GM19043 (cell line): ENCODE data around the gene KMT2C.
A peak's percentile ranks its signal among the peaks of the same experiment; 100 is the strongest.
"Not testable (repeated sequence)": the region's sequence is repeated elsewhere in the genome, so short reads cannot be mapped to it uniquely, and the experiment has no call there.

Experiments
- ATAC-seq: cut with Tn5 transposase; IDR thresholded peaks from one replicate; pipeline ENCODE4 v1.9.1; 2021; ENCODE audit warnings: low read depth; ENCODE audit not compliant: unreplicated experiment

KMT2C gene

DNA sequence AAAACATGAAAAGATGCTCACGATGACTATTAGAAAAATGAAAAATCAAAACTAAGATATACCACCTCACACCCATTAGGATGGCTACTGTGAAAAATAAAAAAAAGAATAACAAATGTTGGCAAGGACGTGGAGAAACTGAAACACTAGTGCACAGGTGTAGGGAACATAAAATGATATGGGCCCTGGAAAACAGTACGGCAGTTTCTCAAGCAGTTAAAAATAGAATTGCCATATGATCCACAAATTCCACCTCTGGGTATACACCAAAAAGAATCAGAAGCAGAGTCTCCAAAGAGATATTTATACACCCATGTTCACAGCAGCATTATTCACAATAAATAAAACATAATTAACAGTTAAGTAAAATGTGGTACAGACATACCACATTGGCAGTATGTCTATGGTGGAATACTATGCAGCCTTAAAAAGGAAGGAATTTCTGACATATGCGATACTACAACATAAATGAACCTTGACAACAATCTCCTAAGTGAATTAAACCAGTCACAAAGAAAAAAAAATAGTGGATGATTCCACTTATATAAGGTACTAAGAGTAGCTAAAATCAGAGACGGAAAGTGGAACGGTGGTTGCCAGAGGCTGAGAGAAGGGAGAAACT is 69.7 kb downstream of the KMT2C start:
- no peak for ATAC-seq

DNA sequence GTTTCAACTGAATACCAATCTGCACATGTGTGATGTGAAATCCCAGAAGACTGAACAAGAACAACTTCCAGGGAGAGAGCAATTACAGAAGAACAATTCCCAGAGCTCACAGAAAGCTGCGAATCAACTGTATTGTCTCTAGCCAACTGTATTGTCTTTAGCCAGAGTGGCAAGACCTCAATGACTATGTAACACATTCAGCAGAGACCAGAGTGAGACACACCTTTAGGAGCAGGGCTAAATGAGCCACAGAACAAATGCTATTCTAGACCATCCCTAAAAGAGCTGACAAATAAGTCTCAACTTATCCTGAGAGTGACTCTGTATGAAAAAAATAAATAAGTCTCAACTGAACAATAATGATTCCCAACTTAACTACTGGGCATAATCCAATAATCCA is 72.0 kb downstream of the KMT2C start:
- ATAC-seq, result no peak

DNA sequence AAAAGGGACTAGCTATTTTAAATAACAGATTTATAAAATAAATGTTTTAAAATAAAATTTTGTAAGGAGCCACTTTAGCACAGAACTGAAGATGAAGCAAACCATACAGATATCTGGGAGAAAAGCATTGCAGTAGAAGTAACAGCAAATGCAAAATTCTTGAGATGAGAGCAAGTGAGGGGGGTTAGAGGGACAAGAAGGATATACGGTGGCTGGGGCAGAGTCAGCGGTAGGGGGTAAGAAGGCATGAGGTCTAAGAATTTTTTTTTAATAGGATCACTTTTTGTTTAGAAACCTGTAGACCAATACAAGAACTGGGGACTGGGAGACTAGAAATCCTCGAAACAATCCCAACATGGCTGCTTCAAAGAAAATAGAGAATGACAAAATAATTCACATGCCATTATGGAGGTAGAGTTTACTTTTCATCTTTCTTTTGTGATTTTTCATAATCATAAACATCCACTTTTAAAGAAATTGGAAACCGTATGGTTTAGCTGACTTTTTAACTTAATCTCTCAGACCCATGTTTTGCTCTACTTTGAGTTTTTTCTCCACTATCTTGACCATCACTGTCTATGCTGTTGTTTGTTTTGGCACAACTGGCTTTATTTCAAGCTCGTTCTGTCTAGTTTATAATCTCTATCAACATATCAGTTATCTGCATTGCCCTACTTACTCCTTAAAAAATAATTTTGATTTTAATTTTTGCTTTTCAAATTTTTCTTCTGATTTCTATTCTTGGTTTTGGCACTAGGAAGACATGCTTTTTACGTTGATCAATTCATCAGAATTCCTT is 73.5 kb downstream of the KMT2C start:
- no peak for ATAC-seq

DNA sequence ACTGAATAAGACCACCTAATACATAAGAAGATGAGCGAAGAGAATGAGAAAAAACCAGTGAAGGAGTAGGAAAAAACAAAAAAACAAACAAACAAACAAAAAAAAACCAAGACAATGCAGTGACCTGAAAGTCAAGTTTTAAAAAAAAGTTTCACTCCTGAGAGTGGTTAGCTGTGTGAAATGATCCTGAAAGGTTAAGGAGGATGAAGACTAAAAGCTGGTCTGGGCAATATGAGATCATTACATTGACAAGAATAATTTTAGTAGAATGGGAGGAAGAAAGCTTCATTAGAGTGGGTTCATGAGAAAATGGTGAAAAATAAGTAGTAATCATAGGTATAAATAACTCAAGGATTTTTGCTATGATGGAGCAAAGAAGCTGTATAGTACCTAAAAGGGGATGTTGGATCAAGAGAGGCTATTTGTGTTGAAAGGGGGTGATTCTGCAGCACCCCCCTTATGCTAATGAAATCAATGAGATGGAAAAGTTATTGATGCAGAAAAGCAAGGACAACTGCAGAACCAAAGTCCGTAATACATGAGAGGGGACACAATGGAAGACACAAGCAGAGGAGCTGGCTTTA is 80.2 kb downstream of the KMT2C start:
- ATAC-seq, result peak; percentile 88

DNA sequence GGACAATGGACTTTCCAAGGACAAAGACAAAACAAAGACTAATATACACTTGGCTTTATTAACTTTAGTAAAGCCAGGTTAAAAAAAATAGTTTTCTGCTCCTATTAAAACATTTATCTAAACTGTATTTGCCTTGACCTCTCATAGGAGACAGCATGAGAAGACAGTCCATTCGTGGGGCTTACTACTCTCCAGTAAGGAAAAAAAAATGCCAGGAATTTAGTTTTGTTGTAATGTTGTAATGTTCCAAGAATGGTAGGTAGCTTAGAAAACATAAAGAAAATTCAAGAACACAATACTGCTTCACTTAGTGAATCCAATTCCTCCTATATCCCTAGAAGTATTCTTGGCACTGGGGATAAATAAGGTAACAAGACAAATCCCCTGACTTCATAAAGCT is 81.7 kb downstream of the KMT2C start:
- no peak for ATAC-seq

DNA sequence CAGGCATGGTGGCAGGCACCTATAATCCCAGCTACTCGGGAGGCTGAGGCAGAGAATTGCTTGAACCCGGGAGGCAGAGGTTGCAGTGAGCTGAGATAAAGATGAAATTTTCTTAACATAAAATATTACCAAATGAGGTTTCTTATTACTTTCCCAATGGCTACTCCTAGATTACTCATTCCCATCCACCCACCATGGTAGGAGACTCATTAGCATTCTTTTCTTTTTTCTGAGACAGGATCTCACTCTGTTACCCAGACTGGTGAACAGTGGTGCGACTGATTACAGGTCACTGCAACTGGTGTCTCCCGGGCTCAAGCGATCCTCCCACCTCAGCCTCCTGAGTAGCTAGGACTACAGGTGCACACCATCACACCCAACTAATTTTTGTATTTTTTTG is 82.5 kb downstream of the KMT2C start:
- not testable (repeated sequence) for ATAC-seq

DNA sequence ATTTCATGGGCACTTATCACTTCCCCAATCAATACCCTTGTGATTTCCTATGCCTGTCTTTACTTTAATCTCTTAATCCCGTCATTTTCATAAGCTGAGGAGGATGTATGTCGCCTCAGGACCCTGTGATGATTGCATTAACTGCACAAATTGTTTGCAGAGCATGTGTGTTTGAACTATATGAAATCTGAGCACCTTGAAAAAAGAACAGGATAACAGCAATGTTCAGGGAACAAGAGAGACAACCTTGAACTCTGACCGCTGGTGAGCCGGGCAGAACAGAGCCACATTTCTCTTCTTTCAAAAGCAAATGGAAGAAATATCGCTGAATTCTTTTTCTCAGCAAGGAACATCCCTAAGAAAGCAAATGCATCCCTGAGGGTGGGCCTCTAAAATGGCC is 84.1 kb downstream of the KMT2C start:
- ATAC-seq, result not testable (repeated sequence)

DNA sequence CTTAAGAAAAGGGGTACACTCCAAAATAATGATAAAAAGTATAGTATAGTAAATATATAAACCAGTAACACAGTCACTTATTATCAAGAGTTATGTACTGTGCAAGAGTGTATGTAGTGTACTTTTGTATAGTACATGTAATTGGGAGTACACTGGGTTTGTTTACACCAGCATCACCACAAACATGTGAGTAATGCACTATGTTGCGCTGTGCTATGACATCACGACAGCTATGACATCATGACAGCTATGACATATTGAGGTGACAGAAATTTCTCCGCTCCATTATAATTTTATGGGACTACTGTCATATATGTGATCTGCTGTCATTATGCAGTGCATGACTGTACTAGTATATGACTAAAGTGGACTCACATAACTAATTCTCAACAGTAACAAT is 84.6 kb downstream of the KMT2C start:
- no peak for ATAC-seq

DNA sequence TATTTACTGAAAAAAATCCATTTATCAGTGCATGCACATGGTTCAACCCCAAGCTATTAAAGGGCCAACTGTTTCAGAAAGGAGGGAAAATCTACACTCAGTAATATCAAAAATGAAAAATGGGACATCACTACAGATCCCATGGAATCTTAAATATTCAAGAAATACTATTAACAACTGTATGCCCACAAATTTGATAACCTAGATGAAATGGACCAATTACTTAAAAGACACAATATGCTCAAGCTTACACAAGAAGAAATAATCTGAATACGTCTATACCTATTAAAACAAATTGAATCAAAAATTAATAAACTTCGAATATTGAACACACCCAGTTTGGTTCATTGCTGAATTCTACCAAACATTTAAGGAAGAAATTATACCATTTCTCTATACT is 87.9 kb downstream of the KMT2C start:
- no peak for ATAC-seq

DNA sequence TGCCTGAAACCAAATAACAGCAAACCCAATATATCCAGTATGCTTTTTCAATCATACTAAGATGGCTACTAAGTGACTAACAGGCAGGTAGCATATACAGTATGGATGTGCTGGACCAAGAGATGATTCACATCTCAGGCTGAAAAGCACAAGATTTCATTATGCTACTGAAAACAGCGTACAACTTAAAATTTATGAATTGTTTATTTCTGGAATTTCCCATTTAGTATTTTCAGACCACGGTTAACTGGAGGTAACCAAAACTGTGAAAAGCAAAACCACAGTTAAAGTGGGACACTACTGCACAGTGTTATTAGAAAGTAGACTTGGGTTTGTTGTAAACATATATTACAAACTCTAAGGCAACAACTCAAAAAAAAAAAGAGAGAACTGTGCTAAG is 91.5 kb downstream of the KMT2C start:
- ATAC-seq, result no peak

DNA sequence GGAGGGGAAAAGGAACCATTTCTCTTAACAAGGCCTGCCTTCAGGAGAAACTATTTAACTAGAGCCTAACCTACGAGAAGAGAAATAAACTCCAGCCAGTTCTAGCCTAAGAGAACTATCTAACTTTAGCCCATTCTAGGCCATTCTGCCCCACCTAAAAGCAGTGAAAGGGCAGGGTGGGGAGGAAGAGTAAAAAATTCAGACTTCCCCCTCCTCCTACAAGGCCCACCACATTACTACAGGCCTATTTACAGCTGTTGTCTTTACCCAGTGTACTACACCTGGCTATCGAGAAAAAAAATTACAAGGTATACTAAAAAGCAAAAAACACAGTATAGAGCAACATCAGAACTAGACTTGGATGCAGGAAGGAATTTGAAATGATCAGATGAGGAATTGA is 93.0 kb downstream of the KMT2C start:
- no peak for ATAC-seq

DNA sequence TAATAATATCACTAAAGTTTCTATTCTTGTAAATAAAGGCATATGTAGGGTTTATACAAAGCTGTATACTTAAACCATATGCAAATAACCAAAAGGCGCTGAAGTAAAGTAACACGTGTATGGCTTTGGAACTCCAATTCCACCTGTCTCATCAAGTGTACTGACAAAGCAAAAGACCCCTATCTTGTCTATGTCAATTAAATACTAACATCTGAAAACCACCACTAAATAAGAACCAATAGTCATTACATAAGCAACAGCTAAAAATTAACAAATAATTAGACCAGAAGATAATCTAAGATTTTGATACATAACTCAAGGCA is 93.9 kb downstream of the KMT2C start:
- no peak for ATAC-seq

DNA sequence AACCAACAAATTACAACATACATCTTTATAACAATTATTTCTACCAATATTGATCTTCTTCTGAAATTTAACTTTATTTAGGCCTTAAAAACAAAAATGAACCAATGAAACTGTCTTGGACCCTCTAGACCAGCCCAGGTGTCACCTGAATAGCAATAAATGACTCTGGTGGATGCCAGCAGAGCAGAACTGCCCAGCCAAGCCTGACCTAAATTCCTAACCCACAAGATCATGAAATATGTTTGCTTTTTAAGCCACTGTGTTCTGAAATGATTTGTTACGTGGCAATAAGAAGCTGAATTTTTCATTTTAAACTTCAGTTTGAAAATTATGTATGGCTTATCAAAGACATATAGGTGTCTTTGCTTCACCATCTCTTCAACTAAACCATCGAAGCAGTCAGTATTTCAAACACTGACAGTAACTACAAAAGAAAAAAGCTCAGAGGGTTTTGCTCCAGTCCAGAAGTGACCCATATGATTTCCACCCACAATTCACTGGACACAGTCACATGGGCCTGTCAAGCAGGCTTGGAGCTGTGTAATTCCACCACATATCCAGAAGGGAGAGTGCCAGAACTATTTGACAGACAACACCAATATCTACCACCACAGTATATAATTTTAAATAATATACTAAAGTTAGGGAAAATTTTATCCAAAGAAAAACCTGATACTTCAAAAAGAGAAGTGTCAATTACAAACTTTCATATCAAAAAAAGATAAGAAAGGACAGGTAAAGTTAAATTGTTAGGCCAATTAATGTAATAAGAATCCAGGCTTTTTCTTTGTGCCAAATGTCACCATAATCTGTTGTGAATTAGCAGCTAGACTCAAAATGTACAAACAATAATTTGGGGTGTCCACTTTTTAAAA is 94.5 kb downstream of the KMT2C start:
- ATAC-seq, result peak; percentile 65

DNA sequence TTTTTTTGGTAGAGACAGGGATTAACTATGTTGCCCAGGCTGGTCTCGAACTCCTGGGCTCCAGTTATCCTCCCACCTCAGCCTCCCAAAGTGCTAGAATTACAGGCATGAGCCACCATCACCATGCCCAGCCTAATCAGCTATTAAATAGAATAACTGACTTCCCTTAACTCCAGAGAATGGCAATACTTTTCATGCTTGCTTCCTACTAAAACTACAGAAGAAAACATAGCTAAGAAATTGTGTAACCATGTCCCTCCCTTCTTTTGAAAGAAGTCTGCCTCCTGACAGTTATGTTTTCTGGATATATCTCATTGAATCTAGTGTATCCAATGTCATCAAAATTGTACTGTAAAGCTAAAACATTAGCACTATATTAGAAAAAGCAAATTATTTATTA is 95.6 kb downstream of the KMT2C start:
- ATAC-seq, result no peak

DNA sequence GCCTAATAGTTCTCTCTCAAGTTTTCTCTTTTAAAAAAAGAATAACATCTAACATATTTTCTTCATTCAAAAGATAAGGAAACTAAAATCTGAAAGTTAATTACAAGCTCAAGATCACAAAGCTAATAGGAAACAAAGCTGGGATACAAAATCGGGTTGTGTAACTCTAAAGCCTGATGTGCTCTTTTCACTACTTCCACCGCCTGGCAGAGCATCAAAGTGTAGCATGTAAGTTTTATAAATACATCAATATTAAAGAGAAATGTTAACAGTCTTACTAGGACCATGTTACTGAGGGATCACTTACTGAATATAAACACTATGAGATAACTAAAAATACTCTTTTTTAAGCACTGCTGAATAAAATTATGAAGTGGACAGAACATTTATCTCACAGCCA is 97.2 kb downstream of the KMT2C start:
- ATAC-seq, result no peak

DNA sequence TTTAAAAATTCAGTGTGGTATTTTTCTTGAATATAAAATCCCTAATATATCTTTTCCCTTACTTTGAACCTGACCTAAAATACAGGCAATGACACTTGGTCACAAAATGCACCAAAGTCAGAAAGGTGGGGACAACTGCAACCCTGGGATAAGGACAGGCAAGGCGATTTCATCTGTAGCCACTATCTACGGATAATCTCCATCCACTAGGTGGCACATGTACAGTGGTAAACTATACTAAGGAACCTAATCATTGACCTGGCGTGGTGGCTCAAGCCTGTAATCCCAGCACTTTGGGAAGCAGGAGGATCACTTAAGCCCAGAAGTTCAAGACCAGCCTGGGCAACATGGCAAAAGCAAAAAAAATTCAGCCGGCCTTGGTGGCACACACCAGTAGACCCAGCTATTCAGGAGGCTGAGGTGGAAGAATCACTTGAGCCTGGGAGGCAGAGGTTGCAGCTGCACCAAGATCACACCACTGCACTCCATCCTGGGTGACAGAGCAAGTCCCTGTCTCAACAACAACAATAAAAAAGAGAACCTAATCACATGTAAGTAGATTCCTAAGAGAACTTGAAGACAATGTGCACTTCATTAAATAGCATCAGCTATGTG is 98.9 kb downstream of the KMT2C start:
- ATAC-seq, result peak; percentile 53

DNA sequence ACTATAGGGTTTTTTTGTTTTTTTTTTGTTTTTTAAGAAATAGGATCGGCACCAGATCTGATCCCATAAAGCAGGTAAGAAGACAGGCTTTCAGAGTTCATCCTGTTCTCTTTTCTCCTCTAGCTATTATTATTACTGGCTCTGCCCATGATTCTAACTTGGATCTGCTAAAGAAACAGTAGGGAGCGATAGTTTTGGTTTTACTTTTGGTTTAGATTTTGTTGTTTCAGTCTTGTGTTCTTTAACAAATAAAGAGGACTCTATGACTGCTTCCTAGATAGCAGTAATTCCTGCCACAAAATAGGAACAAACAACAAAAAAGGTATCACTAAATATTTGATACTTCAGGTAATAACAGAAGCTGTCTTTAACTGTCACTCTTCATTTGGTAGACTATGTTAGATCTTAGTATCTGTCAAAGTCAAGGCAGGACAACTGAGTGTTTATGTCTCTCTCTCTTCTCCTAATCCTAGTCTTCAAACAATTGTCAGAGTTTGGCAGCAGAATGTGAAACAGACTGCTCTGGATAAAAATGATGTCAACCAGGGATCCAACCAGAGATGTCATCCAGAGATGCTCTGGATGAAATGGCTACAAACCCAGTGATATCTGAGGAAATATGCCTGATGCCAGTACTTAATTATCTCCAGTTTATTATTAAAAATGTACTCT is 99.8 kb downstream of the KMT2C start:
- no peak for ATAC-seq

DNA sequence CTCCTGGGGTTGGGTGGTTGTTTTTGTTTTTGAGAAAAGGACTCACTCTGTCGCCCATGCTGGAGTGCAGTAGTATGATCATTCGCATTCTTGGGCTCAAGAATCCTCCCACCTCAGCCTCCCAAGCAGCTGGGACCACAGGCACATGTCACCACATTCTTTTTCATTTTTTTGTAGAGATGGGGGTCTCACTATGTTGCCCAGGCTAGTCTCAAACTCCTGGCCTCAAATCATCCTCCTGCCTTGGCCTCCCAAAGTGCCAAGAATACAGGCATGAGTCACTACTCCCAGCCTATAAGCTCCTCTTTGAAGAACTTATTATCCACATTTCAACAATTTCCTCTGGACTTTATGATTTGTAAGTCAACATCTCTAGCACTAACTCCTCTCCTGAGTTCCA is 102.7 kb downstream of the KMT2C start:
- no peak for ATAC-seq

DNA sequence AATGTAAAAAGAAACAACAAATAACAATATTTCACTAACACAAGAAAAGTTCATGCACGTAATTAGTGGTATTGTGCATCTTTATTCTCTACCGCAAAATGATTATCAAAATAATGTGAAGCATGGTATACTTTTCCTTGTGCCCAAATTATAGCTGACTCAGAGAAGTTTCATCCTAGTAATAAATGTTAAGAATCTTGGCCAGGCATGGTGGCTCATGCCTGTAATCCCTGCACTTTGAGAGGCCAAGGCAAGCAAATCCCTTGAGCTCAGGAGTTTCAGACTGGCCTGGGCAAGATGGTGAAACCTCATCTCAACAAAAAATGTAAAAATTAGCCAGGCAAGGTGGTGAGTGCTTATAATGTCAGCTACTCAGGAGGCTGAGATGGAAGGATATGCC is 105.0 kb downstream of the KMT2C start:
- ATAC-seq, result no peak

DNA sequence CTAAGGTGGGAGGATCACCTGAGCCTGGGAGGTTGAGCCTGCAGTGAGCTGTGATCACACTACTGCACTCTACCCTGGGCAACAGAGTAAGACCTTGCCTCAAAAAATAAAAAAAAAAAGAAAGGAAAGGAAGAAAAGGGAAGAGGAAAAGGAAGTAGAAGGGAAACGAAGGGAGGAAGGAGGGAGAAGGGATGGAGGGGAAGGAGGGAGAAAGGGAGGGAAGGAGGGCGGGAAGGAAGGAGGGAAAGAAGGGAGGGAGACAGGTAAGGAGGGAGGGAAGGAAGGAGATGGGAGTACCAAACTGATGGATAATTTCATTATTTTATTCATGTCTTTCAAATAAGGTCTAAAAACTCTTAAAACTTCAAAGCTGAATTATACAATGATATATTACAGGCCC is 106.3 kb downstream of the KMT2C start:
- ATAC-seq, result no peak
